ENCODE results near the gene ABI3.

- TF ChIP-seq, protein P1, sequence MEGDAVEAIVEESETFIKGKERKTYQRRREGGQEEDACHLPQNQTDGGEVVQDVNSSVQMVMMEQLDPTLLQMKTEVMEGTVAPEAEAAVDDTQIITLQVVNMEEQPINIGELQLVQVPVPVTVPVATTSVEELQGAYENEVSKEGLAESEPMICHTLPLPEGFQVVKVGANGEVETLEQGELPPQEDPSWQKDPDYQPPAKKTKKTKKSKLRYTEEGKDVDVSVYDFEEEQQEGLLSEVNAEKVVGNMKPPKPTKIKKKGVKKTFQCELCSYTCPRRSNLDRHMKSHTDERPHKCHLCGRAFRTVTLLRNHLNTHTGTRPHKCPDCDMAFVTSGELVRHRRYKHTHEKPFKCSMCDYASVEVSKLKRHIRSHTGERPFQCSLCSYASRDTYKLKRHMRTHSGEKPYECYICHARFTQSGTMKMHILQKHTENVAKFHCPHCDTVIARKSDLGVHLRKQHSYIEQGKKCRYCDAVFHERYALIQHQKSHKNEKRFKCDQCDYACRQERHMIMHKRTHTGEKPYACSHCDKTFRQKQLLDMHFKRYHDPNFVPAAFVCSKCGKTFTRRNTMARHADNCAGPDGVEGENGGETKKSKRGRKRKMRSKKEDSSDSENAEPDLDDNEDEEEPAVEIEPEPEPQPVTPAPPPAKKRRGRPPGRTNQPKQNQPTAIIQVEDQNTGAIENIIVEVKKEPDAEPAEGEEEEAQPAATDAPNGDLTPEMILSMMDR (IDR thresholded peaks at IDR 0.05): no peak
- TF ChIP-seq POLR2AphosphoS5 (IDR thresholded peaks at IDR 0.05) (no peak), POLR2A (IDR thresholded peaks at IDR 0.05) (no peak), EP300 (IDR thresholded peaks at IDR 0.05) (no peak)
These were observed 9.5 kb downstream of the ABI3 start for GRCh38 chr17:49219987-49220386.

All from gastroesophageal sphincter (tissue), 3 donors.